Activated T-cell treated with anti-CD3 and anti-CD28 coated beads for 4 hours (primary cell): ENCODE results near the gene KCNC4.

Experiments
- DNase-seq: peaks from one replicate; pipeline ENCODE4 v3.0.0-alpha.2; 2020

Gene KCNC4

GRCh38 chr1:110233861-110234260, 23.7 kb downstream of the KCNC4 start:
- DNase-seq: no peak

DNA sequence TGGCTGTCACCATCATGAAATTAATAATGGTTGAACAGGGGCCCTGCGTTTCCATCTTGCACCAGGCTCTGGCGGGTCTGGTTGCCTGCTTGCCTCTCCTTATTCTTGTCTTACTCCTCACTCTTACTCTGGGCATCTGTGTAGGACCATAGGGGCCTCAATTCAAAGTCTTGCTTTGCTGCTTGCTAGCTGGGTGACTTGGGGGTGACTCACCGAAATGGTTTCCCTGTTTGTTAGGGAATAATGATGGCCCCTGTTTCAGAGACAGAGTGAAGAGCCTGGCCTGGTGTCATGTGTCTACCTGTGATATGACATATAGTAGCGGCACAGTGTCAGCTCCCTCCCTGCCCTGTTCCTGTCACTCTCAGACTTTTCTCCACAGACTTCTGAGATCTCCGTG, 24.6 kb downstream of the KCNC4 start:
- no peak for DNase-seq

DNA sequence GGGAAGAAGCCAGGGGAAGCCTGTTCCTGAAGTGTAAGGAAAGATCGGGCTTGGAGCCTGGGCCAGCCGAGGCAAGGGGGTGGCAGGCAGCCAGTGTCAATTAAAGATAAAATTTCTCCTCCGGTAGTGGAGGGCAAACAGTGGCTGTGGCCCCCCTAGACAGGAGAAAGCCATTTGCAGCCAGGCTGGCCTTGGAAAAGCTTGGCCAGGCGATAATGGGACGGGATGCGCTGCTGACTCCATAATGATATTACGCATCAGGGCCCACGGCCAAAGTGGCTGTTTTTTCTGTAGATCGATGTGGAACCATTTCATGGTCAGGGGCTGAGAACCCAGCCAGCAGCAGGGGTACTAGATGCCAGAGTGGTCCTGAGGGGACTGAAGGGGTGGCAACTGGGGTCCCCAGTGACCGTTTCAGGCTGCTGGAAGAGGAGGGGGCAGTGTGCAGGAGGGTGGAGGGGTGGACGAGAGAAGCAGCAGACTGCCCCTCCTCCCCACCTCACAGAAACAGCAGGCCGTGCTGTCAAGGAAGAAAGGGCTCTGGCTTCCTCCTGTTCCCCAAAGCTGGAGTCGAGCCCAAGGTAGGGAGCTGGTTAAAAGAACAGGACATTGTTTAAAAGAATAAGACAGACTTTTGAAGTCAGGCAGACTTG, 25.2 kb downstream of the KCNC4 start:
- DNase-seq: no peak

DNA sequence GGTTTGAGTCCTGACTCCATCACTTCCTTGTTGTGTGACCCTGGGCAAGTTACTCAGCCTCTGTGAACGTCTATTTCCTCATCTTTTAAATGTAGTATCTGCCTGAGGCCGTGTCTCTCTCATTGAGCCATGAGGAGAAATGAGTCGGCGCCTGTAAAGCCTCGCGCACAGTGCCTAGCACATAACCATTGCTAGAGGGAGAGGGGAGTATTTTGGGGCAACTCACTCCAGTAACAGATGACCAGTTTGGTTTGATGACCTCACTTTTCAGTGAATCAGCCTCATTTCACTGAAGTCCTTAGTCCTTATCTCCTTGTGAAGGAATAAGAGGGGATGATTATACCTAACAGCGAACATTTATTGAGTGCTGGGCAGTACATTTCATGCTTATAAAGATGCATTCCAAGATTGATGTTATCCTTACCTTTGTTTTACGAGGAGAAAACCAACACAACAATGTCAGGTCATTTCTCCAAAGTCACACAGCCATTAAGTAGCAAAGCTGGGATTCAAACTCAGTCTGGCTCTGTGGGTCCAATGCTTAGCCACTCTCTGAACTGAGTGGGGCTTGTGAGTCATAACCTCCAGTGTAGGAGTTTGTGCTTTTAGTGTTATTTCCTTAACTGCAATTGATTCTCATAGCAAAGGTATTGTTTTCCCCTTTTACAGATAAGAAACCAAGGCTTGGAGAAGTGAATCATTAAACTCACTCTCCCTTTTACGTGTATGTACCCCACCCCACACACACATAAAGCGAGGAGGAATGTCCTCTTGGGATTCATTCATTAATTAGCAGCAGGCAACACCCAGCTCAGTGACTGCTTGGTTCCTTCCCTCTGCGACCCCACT, 25.9 kb downstream of the KCNC4 start:
- no peak for DNase-seq

DNA sequence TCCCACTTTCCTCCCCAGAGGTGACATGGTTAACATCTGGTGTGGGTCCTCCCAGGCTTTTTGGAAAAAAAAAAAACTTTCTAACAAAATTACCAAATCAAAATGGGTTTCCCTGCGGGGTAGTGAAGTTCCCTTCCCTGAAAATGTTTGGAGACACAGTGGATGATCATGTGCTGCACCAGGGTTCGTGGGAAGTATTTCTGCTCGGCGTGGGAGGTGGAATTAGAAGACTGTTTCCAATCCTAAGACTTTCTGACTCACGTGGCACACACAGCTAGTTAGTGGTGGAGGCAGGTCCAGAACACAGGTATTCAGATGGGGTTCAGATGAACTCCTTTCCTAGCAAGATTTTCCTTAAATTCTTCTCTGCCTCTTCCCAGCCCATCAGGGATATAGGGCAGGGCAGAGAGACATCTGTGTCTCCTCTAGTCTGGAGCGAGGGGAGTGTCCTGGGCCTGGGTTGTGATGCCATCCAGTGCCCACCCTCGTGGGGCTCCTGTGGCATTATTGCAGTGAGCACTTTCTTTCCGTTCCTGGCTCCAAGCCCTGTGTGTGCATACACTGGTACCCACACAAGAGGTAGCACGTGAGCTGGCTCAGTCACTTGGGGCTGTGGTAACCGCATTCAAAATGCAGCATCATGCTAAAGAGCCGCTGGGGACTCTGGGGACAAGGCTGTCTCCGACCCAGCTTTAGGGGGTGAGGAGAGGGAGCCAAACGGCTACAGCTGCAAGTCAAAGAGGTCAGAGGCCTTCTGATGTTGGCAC, 27.5 kb downstream of the KCNC4 start:
- DNase-seq: no peak

- DNase-seq: no peak
Observed at GRCh38 chr1:110239441-110240430, 29.6 kb downstream of the KCNC4 start.

DNA sequence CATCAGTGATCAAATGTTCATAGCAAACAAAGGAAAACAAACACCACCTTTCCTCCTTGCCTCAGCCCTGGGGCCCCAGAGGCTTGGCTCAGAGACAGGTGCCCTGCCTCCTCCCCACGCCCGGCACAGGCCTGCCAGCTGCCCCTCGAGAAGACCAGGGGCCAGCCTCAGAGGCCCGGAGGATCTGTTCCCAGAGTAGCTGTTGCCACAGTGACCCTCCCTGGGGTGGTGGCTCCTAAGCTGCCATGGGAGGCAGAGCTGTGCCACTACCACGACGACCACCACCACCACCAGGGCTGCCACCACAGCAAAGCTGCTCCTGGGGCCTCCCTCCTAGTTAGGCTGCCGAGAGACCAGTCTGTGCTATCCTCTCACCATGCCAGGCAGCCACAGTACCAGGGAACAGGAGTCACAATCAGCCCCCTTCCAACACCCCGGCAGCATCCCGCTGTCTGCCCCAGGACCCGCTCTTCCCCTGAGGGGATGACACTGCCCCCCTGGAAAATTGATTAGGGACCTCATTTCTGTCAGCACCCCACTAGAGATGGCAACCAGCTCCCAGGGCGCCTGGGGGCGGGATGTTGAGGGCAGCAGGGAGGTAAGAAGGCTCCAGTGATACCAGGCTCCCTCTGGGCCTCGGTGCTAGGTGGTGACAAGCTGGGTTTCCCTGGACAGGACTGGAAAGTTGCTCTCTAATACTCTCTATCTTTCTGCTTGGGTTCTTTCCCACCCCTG, 30.5 kb downstream of the KCNC4 start:
- no peak for DNase-seq

DNA sequence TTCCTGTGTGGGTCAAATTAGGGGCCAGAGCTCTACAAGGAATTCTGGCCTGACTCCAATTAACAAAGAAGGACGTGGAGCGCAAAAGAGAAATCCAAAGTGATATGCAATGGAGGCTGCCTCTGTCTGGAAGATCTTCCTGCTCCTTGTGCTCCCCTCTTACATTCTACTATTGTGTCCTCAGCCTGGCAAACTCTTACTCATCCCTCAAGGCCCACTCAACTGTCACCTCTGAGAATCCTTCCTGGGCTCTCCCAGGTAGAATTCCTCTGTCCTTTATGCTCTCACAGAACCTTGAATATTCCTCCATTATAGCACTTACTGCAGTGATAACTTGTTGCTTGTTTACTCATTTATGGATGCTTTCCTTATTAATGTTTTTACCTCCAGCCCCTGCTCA, 31.4 kb downstream of the KCNC4 start:
- no peak for DNase-seq

DNA sequence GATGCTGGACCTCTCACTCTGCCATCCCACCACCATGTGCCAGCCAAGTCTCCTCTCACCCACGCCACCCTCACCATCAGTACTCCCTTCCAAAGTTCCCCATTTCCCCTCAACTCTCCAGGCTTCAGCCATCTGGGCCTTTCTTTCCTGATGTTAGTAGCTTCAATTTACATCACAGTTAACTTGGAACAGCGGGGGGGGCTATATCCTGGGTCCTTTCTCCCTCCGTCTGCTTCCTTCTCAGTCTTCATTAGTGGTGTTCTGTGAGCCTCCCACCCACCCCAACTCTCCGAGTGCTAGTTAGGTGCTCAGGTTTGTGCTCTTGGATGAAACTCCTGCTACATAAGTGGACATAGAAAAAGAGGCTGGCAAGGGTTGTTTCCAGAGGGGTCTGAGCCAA, 31.9 kb downstream of the KCNC4 start:
- DNase-seq: no peak

DNA sequence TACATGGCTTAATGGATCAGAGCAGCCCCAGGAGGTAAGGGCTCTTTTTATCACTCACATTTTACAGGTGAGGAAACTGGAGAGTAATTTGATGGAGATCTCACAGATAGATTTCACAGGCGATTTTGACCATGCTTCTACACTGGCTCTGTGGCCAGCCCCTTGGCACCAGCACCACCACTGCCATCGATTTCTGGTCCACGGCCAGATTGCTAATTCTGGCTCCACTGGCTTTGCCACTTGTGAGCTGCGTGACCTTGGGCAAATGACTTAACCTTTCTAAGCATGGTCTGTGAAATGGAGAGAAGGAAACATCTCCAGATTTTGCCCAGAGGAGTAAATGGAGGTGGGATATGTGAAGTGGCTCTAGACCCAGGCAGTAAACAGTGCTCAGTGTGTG, 32.6 kb downstream of the KCNC4 start:
- no peak for DNase-seq

- DNase-seq: no peak
Observed at GRCh38 chr1:110243146-110243545, 33.0 kb downstream of the KCNC4 start.

DNA sequence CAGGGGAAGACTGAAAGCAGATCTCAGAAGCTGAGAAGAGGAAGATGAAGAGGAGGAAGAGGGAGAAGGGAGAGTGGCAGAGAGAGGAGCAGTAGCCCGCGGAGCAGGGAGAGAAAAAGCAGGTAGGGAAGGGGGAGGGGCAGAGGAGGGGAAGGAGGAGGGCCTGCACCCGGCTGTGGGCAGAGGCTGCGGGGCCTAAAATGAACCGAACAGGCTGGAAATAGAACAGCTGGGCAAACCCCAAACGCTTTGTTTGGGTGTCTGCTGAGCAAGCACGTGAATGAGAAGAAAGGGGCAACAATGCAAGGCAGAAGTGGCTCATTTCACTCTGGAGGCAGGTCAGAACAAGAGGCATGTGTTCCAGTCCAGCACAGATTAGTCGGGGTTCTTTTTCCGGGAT, 33.5 kb downstream of the KCNC4 start:
- DNase-seq: no peak

GRCh38 chr1:110245876-110246620, 35.9 kb downstream of the KCNC4 start:
- no peak for DNase-seq

DNA sequence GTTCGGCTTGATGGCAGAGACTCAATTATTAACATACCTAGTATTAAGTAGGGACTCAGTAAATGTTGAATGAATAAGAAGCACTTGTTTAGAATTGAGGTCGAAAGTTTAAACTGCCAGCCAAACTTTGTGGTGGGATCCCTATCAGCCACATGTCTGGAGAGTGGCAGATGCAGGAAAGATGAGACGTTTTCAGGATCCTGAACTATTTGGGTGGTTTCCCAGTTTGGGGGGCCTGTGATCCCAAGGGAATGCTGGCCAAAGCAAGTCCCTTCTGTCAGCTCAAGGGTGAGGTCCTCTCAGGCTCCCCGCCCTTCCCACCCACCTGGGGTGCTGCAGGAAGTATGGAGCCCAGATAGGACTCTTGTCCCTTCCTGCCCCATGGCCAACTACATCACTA, 38.6 kb downstream of the KCNC4 start:
- DNase-seq: no peak

- no peak for DNase-seq
Observed at GRCh38 chr1:110249256-110249655, 39.1 kb downstream of the KCNC4 start.

GRCh38 chr1:110250008-110250407, 39.9 kb downstream of the KCNC4 start:
- DNase-seq: no peak

GRCh38 chr1:110250749-110251148, 40.6 kb downstream of the KCNC4 start:
- no peak for DNase-seq

- DNase-seq: no peak
Observed at GRCh38 chr1:110253213-110253612, 43.1 kb downstream of the KCNC4 start.

DNA sequence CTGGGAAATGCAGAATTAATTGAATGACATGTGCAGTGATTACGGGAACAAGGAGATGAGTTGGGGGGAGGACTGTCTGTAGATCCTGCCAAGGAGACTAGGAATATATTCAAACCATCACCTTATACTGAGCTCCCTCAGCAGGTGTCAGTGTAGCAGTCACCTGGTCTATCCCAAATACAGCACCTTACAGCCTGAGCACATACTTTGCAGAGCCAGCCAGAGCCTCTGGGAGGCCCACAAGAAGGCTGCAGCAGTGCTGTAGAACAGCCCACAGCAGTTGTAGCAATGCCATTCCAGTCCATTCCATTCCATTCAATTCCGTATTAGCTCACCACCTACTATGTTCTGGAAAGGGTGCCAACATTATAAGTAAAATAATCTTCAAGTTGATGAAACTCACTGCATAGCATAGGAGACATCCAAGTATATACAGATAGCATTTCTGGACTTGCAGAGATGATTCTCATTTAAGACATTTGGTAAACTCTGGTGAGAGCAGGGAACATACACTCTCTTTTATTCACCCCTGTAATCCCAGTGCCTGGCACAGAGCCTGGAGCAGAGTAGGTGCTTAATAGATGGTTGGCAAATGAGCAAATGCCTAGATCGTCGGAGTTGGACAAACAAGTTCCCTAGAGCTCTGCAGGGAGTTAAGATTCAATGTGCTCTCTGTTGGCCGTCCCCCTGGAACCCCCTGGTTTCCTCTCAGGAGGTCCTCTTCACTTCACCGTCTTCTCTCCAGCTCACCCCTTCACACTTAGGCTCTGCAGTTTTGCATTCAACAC, 44.7 kb downstream of the KCNC4 start:
- no peak for DNase-seq

- no peak for DNase-seq
Observed at GRCh38 chr1:110255392-110255787, 45.3 kb downstream of the KCNC4 start.
